Activated CD4-positive, alpha-beta T cell treated with anti-CD3 and anti-CD28 coated beads, Interleukin-2, amount 50 U/mL, for 48 hours (primary cell): ENCODE data around the gene HSD17B11.
"Not testable (repeated sequence)": the region's sequence is repeated elsewhere in the genome, so short reads cannot be mapped to it uniquely, and the experiment has no call there.

Experiments
- DNase-seq, 2 experiments: peaks; one replicate each; pipeline ENCODE4 v3.0.0-alpha.2; 2020

The HSD17B11 gene, protein sequence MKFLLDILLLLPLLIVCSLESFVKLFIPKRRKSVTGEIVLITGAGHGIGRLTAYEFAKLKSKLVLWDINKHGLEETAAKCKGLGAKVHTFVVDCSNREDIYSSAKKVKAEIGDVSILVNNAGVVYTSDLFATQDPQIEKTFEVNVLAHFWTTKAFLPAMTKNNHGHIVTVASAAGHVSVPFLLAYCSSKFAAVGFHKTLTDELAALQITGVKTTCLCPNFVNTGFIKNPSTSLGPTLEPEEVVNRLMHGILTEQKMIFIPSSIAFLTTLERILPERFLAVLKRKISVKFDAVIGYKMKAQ

DNA sequence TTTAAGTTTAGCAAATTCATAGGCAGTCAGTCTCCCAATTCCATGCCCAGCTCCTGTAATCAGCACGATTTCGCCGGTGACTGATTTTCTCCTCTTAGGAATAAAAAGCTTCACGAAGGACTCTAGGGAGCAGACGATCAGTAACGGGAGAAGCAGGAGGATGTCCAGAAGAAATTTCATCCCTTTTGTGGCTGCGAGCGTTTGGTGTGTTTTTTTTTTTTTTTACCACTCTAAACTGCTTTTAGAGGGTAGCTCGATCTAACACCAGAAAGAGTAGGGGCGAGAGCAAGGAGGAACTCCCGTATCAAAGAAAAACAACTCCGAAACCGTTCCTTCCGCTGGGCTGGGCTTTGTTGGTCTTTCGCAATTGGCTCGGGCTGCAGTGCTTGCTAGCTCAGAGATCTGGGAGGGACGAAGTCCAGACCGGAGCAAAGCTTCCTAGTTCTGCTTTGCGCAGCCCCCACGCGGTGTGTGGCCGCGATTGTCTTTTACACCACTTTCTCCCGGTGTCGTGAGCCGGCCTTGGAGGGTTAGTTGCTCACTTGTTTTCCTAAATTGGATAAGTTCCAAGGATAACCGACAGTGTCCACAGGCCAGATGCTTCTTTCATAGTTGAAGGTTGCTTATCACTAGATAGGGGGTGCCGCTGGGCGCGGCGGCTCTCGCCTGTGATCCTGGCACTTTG, at the start of gene HSD17B11:
TSS of gene HSD17B11 (minus strand) at position 298 of the 685 bp plus-strand sequence. CDS start at position 180, 118 bp downstream.
- DNase-seq, result peak; percentile 79 to 85

DNA sequence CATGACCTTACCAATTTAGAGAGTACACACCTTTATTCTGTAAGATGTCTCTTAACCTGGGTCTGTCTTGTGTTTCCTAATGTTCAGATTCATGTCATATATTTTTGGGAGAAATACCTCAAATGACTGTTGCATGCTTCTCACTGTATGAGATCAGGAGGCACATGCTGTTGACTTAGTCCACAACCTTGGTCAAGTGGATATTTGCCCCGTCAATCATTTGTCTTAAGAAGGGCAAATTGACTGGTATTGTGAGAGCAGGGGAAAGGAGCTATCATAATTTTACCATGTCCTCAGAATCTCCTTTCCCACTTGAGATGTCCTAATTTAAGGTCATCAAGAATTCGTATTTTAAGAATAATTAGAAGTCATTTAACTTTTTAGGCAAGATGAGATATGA, 42.4 kb upstream of the HSD17B11 start:
- DNase-seq, result no peak

DNA sequence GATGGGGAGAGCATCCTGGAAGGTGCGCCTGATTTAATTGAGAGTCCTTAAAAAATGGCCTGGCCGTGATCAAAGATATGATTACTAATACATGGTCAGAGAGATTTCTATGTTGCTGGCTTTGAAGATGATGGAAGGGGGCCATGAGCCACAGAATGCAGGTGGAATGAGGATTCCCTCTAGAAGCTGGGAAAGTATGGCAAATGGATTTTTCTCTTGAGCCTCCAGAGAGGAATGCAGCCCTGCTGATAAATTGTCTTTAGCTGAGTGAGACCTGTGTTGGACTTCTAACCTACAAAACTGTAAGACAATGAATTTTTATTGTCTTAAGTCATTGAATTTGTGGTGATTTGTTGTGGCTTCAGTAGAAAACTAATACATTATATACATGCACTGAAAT, 39.0 kb upstream of the HSD17B11 start:
- no peak for DNase-seq

DNA sequence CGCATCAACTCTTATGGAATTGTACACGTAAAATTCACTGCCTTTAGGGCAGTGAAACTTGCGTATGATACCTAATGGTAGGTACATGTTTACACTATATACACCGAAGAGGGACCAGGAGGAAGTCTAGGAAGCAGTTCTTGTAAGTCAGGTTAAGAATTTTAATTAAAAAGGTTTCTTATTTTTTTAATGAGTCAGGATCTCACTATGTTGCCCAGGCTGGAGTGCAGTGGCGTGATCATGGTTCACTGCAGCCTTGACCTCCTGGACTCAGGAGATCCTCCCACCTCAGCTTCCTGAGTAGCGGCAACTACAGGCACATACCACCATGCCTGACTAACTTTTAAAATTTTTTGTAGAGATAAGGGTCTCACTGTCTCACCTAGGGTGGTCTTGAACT, 38.0 kb upstream of the HSD17B11 start:
- DNase-seq, result no peak

DNA sequence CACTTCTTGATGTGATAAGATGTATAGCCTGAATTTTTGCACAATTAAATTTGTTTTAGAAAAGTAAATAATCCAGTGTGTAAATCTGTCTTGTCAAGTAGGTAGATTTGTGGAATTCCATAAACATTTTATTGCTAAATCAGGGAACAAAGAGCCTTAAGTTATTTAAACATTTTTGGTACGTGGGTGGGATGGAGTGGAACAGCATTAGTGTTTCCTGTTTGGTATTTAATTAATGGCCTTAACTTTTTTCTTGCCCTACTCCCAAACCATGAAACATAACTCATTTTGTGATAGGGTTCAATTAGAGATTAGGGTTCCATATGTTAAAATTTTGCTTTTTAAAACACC, 36.5 kb upstream of the HSD17B11 start:
- DNase-seq, result no peak

DNA sequence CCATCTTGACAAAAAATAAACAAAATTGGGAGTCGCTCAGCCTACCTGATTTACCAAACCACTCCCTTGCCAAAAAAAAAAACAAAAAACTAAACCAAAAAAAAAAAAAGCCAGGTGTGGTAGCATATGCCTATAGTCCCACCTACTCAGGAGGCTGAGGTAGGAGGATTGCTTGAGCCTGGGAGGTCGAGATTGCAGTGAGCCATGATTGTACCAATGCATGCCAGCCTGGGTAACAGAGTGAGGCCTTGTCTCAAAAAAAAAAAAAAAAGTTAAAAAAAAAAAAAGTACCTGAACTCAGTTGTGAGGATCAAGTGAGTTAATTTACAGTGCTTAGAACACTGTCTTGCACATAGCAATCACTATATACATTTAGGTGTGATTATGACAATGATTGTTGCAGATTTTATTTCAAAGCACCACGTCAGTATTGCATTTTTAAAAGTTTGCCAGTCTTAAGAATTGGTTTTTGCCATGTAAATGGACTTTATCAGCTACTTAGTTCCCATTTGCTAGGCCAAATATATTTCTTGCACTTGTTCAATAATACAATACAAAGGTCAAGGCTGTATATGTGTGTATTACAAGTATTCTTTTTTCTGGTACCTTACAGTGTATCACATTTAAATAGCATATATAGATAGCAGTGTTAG, 36.0 kb upstream of the HSD17B11 start:
- DNase-seq, result no peak

DNA sequence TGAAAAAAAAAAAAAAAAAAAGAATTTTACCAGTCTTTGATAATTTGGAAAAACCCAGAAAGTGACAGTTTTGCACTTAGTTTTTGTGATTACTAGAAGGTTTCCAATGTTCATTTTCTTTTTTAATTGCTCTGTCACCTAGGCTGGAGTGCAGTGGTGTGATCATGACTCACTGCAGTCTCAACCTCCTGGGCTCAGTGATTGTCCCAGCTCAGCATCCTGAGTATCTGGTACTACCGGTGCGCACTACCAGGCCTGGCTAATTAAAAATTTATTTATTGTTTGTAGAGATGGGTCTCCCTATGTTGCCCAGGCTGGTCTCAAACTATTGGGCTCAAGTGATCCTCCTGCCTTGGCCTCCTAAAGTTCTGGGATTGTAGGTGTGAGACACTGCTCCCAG, 34.7 kb upstream of the HSD17B11 start:
- DNase-seq, result no peak

DNA sequence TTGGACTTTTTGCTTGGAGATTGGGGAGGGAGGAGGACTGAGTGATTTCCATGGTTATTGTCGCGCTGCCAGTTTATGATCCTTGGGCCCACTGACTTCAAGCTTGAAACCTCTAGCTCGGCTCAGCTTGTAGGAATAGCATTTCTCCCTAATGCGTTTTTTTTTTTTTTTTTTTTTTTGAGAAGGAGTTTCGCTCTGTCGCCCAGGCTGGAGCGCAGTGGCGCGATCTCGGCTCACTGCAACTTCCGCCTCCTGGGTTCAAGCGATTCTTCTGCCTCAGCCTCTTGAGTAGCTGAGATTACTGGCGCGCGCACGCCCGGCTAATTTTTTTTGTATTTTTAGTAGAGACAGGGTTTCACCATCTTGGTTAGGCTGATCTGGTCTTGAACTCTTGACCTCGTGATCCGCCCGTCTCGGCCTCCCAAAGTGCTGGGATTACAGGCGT, 33.1 kb upstream of the HSD17B11 start:
- DNase-seq, result not testable (repeated sequence)

DNA sequence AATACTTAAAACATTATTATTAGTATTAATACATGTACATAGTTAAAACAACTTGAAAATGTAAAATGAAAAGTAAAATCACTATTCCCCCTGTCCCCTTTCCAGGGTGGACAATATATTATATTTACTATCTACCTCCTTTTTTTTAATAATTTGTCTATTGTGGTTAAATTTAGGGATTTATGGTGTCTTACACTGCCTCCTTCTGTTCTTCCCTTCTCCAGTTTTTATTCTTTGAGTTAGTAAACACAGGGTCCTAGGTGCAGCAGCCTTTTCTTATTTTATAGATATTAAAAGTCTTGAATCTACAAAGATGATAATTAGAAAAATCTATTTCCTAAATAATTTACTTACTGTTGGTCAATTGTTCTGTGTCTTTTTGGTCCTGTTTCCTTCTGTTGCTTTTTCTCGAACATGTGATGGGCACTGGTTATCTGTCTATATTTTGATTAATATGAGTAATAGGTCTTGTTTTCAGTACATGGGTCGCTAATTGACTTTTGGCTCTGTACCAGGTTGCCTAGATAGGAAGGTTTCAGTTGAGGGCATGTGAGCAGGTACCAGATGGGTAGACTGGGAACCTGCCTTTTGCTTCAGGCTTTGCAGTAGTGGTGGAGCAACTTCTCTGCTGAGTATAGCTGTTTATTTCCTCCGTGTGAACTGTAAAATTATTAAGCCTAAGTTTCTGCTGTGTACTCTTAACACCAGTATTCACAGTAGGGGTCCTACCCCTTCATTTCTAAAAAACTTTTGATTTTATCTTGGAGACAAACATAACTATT, 32.5 kb upstream of the HSD17B11 start:
- no peak for DNase-seq

DNA sequence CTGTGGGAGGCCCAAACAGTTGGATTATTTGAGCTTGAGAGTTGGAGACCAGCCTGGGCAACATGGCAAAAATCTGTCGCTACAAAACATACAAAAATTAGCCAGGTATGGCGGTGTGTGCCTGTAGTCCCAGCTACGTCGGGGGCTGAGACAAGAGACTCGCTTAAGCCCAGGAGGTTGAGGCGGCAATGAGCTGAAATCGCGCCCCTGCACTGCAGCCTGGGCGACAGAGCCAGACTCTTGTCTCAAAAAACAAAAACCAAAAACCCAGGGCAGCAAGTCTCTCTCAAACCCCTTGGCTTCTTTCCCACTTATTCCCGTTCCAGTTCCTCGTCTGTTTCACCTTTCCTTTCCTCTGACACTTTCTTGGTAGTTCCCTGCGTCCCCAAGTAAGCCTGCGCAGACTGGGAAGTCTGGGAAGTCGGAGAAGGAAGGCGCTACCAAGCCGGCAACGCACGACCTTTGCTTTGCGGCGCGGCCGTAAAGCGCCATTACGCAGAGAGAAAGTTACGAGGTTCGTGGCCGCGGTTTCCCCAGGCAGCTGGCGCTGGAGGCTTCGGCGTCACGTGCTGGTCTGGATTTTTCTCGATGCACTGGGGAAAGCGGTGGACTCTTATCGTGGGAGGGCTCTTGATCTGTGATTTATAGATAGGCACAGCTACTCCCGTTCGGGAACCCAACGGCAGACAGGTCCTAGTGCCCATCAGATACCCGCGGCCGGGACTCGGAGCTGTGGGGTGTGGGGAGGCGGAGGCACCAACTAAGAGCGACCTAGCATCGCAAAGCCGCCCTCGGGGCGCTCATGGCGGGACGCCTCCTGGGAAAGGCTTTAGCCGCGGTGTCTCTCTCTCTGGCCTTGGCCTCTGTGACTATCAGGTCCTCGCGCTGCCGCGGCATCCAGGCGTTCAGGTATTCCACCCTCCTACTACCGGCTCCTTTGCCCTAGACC, 31.4 kb upstream of the HSD17B11 start, which contains the start of gene NUDT9:
TSS of gene NUDT9 (plus strand) at position 470 of the 949 bp plus-strand sequence. CDS start at position 803, 333 bp downstream.
- peak; percentile 89 to 92 for DNase-seq

DNA sequence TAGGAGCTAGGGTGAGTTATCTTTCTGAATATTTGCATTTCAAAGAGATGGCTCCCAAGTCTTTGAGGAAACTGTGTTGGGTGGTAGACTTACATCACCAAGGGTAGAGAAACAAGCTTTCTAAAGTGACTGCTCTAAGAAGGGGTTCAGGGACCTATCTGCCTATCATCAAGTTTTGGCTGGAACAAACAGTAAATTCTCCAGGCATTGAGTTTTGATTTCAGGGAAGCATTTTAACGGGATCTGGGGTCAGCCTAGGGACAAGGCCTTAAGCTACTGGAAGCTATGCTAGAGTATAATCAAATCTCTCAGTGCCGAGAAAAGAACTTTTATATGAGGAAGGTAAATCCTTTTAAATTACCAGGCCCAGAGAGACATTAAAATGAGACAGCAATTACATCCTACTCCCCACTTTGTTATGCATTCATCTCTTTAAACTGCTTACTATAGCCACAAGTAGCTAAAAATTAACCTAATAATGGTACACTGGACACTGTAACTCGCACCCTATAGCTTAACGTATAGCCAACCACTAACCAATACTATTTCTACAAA, 29.4 kb upstream of the HSD17B11 start:
- no peak for DNase-seq

DNA sequence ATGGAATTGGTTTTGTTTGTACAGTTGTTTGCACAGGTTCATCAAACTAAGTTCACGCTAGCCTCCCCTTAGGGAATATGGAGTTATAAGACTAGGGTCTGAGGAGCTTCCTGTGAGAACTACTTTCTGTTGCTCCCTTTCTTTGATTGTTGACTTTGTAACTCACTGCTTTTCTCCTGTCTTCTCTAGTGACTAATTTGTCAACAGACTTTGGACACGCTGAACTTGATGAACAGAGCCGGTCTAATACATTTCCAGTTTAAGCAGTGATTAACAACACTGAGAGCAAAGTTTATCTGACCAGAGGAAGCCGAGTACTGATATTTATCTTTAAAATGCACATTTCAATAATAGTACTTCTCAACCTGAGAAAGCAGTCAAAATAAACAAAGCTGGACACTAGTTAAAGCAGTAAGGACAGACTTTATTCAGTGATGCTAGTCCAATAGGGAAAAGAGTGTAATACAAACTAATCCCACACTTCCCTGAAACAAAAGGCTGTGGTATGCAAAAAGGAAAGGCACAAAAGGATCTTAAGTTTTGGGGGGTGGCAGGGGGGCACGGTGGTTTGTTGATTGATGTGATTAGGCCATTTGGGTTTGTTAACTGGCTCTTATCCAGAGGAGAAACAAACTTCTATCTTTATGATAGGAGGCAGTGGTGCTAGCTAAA, 28.7 kb upstream of the HSD17B11 start:
- no peak for DNase-seq

DNA sequence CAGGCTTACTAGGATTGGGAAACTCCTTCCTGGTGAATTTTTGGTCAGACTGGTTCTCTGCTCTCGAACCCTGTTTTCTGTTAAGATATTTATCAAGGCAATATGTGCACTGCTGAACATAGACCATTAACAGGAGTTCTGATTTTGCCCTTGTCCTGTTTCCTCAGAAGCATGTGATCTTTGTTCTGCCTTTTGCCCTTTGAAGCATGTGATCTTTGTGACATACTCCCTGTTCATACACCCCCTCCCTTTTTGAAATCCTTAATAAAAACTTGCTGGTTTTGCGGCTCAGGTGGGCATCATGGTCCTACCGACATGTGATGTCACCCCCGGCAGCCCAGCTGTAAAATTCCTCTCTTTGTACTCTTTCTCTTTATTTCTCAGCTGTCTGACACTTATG, 27.4 kb upstream of the HSD17B11 start:
- not testable (repeated sequence) for DNase-seq

DNA sequence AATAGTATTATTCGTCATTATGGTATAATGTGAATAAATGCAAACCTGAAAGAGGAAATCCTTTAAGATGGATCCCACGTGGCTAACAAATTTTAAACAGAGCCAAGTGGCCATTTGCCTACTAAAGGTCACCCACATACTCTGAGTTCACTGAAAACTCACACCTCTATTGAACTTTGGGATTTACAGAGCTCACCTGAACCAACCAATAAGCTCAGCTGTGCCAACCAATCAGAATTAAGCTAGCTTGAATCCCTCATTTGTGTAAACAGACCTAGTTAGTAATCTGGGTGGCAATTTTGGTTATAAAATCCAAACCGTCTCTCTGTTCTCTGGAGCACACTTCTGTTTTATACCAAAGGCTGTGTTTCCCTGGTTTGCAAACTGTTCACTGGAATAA, 26.0 kb upstream of the HSD17B11 start:
- DNase-seq, result no peak

DNA sequence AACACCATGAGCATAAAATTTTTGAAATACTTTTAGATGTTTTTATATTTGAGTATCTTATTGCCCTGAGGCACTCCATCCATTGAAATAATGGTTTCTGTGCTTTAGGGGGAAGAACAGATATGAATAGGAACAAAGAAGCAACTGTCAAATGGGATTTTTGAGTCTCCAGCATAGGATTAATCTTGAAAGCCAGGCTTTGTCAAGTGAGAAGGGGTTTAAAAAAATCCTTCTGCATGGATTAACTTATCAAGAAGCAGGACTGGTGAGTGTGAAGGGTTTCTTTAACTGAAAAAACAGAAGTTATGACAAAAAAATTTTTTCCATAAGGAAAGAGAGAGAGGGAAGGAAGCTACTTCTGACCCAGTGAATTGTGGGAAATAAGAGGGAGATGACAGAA, 23.8 kb upstream of the HSD17B11 start:
- DNase-seq, result no peak

DNA sequence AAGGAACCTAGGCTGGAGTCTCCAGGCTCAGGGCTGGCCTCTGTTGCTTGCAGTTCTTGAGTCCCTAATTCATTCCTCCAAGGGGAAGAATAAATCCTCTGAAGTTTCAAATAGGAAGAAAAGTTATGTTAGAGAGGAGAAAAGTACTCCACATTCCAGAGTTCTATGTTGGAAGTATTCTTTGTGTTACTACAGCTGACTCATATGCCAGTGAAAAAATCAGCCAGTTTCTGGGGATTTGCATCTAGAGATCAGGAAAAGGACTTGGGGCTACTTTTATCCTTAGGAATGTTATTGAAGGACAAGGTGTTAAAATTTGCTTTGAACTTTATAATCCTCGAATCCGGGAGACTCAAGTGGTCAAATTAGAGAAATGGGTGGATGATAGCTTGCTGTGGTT, 19.7 kb upstream of the HSD17B11 start:
- DNase-seq, result no peak

DNA sequence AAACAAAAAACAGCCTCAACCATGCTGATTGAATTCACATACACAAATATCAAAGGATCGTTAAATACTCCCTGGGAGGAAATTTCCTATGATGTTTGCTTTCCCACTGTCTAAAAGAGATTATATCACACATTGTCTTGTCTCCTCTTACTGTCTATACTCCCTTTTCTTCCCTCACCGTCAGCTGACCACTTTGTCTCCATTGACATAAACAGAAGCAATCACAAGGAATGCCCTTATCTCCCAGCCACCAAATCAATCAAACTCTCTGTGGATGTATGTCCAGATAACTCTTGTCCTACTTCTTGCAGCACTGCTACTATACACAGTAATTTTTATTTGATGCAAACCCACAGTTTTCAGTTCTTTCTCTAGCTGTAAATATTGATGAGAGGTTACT, 19.2 kb upstream of the HSD17B11 start:
- DNase-seq, result no peak

DNA sequence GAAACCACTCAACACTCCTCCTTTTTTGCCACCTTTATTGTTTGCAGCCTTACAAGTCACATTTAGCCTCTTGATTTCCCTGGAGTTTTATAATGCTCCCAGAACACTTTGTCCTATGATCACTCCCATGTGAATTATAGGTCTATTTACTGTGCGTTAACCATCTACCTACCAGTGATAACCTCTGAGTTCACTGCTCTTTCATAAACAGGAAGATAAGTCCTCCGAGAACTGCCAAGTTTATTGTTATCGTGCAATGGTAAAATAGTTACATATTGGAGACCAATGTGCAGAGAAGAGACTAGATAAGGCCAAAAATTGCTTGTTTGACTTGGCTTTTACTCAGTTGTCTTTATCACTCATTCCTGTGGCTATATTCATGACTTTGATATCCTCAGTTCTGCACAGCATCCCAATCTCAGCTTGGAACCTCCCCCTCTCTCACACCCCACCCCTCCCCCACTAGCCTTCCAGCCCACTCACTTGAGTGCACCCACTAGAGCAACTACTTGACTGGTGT, 18.5 kb upstream of the HSD17B11 start:
- DNase-seq, result no peak

DNA sequence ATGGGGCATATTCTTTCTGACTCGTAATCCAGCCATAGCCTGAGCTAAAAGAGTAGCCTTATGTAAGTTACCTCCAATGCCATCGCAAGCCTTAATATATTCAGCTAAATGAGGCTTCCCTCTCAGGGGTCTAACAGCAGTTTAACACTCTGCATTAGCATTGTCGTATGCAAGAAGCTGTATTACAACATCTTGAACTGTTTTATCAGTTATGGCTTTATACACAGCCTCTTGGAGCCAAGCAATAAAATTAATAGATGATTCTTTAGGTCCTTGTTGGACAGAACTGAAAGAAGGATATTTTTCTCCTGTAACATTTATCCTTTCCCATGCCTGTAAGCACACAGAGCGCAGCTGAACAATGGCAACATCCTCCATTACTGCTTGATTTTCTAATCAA, 15.9 kb upstream of the HSD17B11 start:
- not testable (repeated sequence) for DNase-seq

DNA sequence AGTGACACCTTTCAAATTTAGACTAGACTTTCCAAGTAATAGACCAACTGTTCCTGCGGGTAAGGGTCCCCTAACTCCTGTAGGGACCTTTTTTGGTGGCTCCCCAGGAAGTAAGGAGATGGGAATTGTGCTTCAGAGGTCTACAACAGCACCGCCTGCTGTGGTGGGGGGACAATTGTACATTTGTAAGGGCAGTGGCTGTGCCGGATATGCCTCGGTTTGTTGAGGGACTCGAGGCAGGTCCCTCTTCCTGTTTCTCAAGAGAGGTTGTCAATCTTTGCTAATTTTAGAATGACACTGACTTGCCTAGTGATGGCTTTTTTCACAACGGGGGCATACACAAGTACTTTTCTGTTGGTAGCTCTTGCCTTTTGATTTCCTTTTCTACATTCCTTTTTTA, 15.5 kb upstream of the HSD17B11 start:
- no peak for DNase-seq
